Adrenal gland (tissue), 5 donors: ENCODE results near the gene LGALS4.

Source experiments
- POLR2A ChIP-seq, 2 donors: fragments of 450-650 bp; IDR thresholded peaks; one replicate each; pipeline ENCODE4 v1.6.1; 2017; ENCODE audit warnings: antibody characterized with exemption in 2 of 2, mild to moderate bottlenecking in 2 of 2, moderate library complexity in 1 of 2
- TF ChIP-seq, protein P1 (sequence below), 6 experiments: fragments of 450-650 bp in 4 of 6; fragments of 200-600 bp in 2 of 6; sonication (generic) in 1 of 6; IDR thresholded peaks; 1 replicate in 5 of 6; 2 replicates in 1 of 6; pipeline versions ENCODE4 v1.5.1 to v1.8.0; 2016 to 2021; ENCODE audit warnings: antibody characterized with exemption in 6 of 6, mild to moderate bottlenecking in 2 of 6, moderate library complexity in 1 of 6
- donor health status: DM: no; HTN: no; CAD: no.

- TF ChIP-seq POLR2A (IDR thresholded peaks at IDR 0.05) = no peak
- TF ChIP-seq, protein P1, sequence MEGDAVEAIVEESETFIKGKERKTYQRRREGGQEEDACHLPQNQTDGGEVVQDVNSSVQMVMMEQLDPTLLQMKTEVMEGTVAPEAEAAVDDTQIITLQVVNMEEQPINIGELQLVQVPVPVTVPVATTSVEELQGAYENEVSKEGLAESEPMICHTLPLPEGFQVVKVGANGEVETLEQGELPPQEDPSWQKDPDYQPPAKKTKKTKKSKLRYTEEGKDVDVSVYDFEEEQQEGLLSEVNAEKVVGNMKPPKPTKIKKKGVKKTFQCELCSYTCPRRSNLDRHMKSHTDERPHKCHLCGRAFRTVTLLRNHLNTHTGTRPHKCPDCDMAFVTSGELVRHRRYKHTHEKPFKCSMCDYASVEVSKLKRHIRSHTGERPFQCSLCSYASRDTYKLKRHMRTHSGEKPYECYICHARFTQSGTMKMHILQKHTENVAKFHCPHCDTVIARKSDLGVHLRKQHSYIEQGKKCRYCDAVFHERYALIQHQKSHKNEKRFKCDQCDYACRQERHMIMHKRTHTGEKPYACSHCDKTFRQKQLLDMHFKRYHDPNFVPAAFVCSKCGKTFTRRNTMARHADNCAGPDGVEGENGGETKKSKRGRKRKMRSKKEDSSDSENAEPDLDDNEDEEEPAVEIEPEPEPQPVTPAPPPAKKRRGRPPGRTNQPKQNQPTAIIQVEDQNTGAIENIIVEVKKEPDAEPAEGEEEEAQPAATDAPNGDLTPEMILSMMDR (IDR thresholded peaks at IDR 0.05) = no peak
Observed at GRCh38 chr19:38793177-38793576, 19.6 kb downstream of the LGALS4 start.
